SKM-1 (cell line): Measurements from ENCODE around the gene RANBP1.

Experiments
- DNase-seq: peaks from one replicate; lab custom pipeline; 2025; ENCODE audit not compliant: unreplicated experiment; lab: John Stamatoyannopoulos, UW

RANBP1 gene

DNA sequence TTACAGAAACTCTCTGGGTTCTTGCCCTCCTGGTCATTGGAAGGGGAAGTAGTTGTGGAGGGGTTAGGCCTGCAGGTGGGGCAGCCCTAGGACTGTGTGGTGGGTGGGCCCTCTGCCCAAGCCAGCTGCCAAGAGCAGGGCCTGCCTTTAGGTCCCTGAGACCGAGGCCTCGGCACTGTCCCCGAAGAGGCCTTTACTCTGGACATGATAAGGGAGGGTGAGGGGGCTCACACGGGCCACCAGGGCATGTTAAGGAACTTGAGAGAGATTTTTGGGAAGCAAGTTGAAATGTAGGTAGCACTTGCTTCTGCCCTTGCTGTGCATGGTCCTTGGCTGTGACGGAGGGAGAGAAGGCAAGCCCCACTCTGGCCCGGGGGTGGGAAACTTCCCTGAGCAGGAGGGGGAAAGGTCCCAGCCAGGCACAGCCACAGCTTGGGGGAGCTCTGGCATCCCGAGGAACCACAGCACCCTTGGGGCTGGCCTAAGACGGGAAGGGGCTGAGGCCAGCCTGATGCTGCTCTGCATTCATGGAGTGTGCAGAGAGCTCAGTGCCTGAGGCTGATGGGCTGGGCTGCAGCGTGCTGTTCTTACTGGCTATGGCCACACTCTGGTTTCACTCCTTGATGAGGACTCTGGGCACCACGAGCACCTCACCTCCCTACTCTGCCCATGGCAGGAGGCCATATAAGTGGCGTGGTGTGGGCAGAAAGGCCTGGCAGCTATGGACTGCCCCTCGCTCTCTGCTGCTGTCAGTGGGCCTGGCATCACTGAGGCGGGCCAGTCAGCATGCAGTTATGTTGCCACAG lies 7.8 kb upstream of the RANBP1 start:
- DNase-seq, result no peak

DNA sequence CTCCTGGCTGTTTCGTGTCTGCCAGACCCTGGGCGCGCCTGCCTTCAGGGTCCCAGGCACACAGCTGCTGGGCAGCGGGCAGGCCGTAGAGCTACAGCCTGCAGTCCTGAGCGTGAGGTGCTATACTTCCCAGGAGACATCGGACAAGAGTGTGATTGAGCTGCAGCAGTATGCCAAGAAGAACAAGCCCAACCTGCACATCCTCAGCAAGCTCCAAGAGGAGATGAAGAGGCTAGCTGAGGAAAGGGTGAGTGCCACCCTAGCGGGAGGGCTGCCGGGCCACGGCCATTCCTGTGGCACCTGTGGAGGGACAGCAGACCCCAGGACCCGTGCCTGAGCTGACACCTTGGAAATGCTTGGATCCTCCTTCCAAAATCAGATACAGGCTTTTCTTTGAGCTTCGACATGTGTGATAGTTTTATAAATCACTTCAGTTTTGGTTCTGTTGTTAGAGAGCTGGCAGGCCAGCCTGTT lies 7.1 kb upstream of the RANBP1 start:
- DNase-seq, result no peak

- DNase-seq, result no peak
Observed at GRCh38 chr22:20109411-20110358, 6.2 kb upstream of the RANBP1 start.

DNA sequence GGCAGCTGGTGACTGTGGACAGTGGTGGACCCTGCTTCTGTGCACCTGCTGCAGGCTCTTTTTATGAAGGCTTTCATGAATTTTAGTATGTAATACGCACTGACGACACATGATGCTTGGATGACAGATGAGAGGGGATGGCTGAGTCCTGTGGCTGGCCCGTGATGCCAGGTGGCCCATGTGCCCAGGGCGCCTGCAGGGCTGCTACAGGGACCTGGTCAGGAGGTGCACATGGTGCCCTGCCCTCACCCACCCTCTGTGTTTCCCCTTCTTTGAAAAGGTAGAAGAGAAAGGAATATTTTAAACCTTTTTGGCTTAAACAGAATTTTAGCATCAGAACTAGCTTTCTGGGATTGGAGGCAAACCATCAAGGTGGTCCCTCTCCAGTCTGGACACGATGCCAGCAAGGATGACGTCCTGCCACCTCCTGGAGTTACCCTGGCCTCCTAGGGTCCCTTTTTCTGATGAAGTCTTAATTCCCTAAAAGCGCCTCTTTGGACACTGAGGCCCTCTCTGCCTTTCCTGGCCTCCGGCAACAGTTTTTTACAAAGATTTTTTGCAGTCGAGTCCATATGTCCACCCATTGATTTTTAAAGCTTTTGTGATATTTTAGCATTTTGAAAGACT lies 5.4 kb upstream of the RANBP1 start:
- DNase-seq, result no peak

DNA sequence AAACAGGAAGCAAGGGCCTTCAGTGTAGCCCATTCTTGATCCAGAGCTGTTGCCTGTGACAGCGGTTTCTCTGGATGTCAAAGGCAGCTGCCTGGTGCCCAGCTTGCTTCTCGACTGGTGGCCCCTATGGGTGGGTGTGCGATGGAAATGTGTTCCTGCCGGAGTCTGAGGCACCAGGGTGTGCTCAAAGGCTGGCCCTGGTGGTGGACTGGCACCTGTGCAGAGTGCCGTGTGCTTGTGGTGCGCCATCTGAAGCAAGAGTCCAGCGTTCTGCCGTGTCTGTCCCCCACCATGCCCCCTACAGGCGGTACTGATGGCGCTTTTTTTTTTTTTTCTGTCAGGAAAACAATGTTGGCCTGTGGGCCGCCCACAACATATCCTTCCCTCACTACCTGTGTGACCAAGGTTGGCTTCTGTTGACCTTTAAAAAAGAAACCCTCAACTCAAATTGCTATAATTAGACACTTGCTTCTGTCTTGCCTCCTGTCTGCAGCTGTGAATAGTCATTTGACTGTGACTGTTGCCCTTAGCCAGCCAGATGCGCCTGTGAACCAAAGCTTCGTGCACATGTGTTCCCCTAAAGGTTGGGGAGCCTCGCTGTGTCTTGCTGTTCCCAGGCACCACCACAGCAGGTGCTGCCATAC lies 4.7 kb upstream of the RANBP1 start:
- no peak for DNase-seq

DNA sequence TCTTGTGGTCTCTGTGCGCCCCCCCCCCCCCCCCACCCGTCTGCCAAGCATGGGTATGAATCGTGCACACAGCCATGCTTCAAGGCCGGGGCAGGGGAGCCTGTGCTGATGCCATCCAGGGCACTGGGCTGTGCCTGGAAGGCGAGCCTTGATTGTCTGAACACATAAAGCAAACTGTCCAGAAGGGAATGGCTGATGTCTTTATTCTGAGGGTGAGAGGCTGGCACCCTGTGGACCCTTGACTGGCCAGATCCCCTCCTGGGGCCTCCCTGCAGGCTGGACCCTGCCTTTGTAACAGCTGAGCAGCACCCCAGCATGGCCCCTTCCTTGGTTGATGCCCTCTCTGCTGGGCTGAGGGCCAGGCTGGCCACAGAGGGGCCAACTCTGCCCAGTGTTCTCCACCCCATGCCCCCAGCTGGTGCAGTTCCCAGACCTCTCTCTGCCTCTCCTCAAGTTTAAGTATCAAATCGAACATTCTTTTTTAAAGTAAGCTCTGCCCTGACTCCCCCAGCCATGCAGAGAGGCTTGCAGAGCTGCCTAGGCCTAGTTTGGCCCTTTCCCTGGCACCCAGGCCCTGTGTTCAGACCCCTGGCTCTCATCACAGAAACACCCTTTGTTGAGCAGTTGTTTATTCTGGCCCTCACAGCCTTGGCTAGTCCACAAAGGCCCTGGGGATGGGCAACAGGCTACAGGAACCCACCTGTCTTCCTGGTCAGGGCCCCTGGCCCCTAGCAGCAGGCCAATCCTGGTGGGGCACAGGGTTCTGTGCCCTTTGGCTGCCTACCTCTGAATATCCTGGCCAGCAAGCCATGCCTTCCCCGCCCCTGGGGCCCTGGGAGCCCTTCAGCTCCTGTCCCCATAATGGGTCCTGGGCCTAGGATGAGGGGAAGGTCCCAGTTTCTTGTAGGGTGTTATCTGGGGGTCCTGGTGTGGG lies 3.9 kb upstream of the RANBP1 start:
- DNase-seq, result no peak

DNA sequence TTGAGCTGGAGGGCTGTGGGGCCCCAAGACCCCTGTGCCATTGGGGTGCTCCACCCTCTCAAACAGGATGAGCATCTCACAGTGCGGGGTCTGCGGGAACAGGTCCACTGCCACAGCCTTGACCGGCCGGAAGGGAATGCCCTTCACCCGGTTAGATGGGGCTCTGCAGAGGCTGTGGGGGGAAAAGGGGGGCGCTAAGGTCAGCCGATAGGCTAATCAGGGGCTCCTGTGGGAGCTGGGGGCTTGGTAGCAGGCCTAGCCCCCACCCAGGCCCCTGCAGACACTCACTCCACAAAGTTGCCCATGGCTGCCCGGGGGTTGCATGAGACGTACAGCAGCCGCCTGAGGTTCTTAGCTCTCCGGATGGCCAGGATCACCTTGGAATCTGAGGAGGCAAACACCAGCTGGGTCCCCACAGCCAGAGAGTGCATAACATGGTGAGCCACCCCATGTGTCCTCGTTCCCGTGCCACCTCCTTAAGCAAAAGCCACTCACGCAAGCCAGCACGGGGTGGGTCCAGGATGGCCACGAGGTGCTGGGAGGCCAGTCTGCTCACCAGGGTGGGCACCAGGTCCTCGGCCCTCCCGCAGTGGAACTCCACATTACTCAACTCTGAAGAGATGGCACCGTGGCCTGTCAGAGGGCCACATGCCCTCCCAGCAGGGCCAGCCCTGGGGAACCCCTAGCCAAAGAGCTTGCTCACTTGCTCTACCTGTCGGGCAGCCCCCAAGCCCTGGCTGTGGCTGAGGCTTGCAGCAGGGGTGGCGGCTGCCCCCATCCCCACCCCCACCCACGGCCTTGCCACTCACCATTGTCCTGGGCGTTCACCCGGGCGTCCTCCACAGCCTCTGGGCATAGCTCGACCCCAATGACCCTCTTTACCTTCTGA lies 3.0 kb upstream of the RANBP1 start:
- no peak for DNase-seq

GRCh38 chr22:20113551-20114310 lies 2.2 kb upstream of the RANBP1 start:
- DNase-seq, result no peak

- no peak for DNase-seq
Observed at GRCh38 chr22:20114506-20115475, 1.1 kb upstream of the RANBP1 start.

DNA sequence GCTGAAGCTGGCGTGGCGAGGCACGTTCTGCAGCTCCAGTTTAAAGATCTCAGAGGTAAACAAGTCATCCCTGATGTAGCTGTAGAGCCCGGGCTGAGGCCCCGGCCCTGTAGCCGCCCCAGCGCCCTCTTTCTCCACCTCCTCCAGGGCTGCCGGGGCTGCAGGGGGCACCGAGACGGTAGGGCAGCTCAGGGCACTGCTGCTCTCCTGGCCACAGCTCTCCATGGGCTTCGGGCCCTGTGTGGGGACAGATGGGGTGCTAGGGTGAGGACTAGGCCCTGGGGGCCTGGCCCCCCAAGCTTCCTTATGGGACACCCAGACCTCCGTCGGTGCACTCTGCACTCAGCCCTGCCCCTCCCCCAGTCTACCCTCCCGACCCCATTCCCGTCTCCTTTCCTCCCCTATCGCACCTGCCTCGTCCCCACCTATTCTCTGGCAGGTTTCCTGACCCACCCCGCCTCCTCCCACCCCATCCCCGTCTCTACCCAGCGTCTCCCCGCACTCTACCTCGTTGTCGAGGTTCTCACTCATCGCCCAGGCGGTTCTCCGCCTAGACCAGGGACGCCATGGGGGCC lies 559 bp downstream of the RANBP1 start:
- no peak for DNase-seq

- DNase-seq, result peak; percentile 96
Observed at GRCh38 chr22:20116951-20117632, 1.2 kb downstream of the RANBP1 start, which contains the start of gene TRMT2A. TRMT2A (minus strand) TSS chr22:20117226; CDS start chr22:20116906, 320 bp downstream.

DNA sequence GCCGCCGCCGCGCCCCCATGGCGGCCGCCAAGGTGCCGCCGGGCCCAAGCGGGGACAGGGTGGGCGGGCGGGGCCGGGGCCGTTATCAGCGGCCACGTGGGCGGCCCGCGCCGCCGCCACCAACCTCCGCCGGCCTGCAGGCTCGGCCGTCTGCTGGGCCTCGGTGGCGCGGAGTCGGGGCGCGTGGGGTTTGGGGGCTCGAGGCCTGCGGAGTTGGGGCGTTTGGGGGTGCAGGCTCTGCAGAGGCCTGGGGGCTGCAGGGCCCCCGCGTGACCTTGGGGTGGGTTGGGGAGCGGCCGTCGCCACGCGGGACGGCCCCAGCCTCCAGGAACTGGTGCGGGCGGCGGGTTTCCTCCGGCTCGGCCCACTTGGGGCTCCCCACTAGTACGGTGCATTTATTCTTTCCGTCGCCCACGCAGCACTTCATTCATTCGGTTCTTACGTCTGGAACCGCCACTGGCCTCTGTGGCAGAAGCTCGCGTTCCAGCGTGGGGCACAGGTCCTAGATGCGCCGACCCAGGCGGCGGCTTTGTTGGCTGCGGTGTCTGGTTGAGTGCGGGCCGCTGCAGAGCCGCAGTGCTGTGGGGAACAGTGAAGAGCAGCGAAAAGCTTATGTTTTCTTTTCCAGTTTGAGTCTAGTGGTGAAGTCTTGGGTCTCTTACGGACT lies 1.9 kb downstream of the RANBP1 start:
- DNase-seq, result no peak

DNA sequence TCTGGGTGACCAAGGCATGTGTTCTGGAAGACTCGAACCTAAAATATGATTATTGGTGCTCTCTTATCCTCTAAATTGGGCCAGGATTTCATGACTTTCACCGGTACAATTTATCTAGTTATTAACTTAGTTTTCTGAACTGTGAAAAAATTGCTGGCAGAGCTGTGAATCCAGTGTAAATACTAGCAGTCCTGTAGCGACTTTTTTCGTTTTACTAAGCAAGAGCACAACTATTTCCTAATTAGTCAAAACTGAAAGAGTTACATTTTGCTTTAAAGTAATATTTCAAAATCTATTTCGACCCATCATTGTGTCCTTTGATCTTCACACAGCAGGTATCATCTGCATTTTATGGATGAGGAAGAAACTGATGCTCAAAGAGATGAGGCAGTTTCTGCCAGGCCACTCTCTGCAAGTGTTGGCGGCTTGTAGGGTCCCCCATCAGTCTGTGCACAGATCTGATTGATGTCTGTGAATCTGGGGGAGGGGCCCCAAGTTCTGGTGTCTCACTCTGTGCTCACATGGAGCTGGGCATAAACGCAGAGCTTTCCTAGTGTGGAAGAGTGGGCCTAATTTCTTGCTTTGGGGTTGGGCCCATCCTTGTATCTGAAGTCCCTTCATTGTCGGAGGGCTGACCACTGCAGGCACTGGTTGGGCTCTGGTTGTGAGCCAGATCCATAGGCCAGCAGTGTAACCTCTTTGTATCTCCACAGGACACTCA lies 2.6 kb downstream of the RANBP1 start:
- no peak for DNase-seq

DNA sequence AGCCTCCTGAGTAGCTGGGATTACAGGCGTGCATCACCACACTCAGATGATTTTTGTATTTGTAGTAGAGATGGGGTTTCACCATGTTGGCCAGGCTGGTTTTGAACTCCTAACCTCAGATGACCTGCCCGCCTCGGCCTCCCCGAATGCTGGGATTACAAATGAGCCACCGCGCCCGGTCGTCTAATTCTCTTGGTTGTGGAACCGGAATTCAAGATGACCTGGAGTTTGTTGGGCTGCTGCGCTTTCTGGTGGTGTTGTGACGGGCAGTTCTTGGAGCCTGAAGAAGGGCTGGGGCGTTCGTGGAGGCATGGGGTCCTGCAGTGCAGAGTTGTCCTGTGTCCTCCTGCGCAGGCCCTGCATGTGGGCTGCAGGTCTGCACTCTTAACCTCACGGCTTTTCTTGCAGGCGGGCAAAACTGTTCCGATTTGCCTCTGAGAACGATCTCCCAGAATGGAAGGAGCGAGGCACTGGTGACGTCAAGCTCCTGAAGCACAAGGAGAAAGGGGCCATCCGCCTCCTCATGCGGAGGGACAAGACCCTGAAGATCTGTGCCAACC lies 6.0 kb downstream of the RANBP1 start:
- DNase-seq, result no peak
